SHP77 (cell line): ENCODE measurements around the gene PMM1.

ENCODE experiments used
- DNase-seq, 2 experiments: peaks; one replicate each; lab custom pipeline; 2025; lab: John Stamatoyannopoulos, UW

PMM1 gene

GRCh38 chr22:41538583-41538982 lies 51.1 kb downstream of the PMM1 start:
- DNase-seq: no peak

GRCh38 chr22:41537203-41537602 lies 52.4 kb downstream of the PMM1 start:
- no peak for DNase-seq

- DNase-seq: peak in 1 of 2 experiments; percentile 17
Measured at GRCh38 chr22:41535244-41535643, 54.4 kb downstream of the PMM1 start.

GRCh38 chr22:41534219-41534618 lies 55.4 kb downstream of the PMM1 start:
- DNase-seq: no peak

GRCh38 chr22:41532908-41533825 lies 56.5 kb downstream of the PMM1 start:
- peak; percentile 49 to 54 for DNase-seq

GRCh38 chr22:41531715-41532477 lies 57.7 kb downstream of the PMM1 start:
- DNase-seq: no peak

GRCh38 chr22:41530890-41531714 lies 58.5 kb downstream of the PMM1 start:
- DNase-seq: no peak

- no peak for DNase-seq
Measured at GRCh38 chr22:41528938-41529561, 60.6 kb downstream of the PMM1 start.

GRCh38 chr22:41528132-41528766 lies 61.4 kb downstream of the PMM1 start:
- no peak for DNase-seq
